Cardiac muscle cell (in vitro differentiated cells and primary cell): Measurements from ENCODE around the gene WDR35. TPM values are rescaled to one million over a fixed set of nuclear protein-coding genes. Genes with fewer than 3 reads are reported as not detected.

Experiments
- DNase-seq, 2 donors: peaks; one replicate each; pipeline versions ENCODE4 v3.0.0 to v3.0.0-alpha.2; 2010 to 2017; ENCODE audit warnings: low read depth in 1 of 2, low spot score in 1 of 2
- H3K27ac ChIP-seq: fragments of 200-600 bp; sonication (generic); 2 replicates; pipeline ENCODE4 v1.5.1; 2016
- H3K27me3 ChIP-seq: fragments of 200-600 bp; sonication (generic); 2 replicates; pipeline ENCODE4 v1.6.0; 2016; ENCODE audit warnings: control low read depth
- H3K36me3 ChIP-seq: fragments of 200-600 bp; sonication (generic); 2 replicates; pipeline ENCODE4 v1.5.1; 2016; ENCODE audit warnings: control low read depth
- H3K4me1 ChIP-seq: fragments of 200-600 bp; sonication (generic); 2 replicates; pipeline ENCODE4 v1.8.1; 2017; ENCODE audit warnings: low read depth, mild to moderate bottlenecking, mixed run types
- H3K4me3 ChIP-seq: fragments of 200-600 bp; sonication (generic); 2 replicates; pipeline ENCODE4 v1.5.1; 2016; ENCODE audit warnings: mild to moderate bottlenecking
- H3K9me3 ChIP-seq: fragments of 200-600 bp; sonication (generic); 2 replicates; pipeline ENCODE4 v1.5.1; 2017; ENCODE audit warnings: low read depth, mild to moderate bottlenecking, control low read depth
- polyA plus RNA-seq: library from polyadenylated mRNA; unstranded; fragments of >200 nt; fragmentation: Nextera tagmentation; extraction: Ambion mirVana; gene quantifications from 2 replicates; pipeline ENCODE4 v1.2.1, GENCODE V29; 2016
- total RNA-seq: library from RNA; depleted of rRNA; stranded (reverse); fragments of >200 nt; gene quantifications from 2 replicates; pipeline ENCODE4 v1.2.3, GENCODE V29; 2016
- TF ChIP-seq, protein P1 (sequence below): IDR thresholded peaks from 2 replicates; pipeline ENCODE4 v1.5.1; 2012; ENCODE audit warnings: low read depth, mild to moderate bottlenecking, low read length

Gene WDR35
- total and polyA plus RNA-seq, 2 experiments from 2014 or later: 4.8 to 10.1 TPM

DNA sequence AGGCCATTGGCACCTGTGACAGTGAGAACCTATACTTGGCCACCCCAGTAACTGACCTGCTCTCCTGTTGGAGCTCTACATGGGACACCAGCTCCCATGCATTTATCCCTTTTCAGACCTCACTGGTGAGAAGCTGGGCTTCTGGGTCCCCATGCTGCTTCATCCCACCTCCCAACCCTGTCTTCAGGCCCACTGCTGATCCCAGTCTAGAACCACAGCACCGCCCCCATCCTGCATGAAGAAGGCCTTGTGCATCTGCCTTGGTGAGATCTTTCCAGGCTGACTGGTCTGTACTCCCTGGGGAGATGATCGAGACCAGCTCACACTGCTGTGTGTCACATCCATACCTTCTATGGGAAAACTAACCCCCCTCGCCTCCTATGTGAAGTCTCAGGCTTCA is 110.8 kb downstream of the WDR35 start:
- H3K9me3 ChIP-seq: no peaks in the 10 kb centered on the region
- no peaks in the 10 kb centered on the region for H3K36me3 ChIP-seq
- no peak overlapping the region for H3K27ac ChIP-seq
- no peaks in the 10 kb centered on the region for H3K27me3 ChIP-seq
- TF ChIP-seq, protein P1, sequence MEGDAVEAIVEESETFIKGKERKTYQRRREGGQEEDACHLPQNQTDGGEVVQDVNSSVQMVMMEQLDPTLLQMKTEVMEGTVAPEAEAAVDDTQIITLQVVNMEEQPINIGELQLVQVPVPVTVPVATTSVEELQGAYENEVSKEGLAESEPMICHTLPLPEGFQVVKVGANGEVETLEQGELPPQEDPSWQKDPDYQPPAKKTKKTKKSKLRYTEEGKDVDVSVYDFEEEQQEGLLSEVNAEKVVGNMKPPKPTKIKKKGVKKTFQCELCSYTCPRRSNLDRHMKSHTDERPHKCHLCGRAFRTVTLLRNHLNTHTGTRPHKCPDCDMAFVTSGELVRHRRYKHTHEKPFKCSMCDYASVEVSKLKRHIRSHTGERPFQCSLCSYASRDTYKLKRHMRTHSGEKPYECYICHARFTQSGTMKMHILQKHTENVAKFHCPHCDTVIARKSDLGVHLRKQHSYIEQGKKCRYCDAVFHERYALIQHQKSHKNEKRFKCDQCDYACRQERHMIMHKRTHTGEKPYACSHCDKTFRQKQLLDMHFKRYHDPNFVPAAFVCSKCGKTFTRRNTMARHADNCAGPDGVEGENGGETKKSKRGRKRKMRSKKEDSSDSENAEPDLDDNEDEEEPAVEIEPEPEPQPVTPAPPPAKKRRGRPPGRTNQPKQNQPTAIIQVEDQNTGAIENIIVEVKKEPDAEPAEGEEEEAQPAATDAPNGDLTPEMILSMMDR: no peak
- no peaks in the 10 kb centered on the region for H3K4me1 ChIP-seq
- DNase-seq: no peak
- no peak overlapping the region for H3K4me3 ChIP-seq

DNA sequence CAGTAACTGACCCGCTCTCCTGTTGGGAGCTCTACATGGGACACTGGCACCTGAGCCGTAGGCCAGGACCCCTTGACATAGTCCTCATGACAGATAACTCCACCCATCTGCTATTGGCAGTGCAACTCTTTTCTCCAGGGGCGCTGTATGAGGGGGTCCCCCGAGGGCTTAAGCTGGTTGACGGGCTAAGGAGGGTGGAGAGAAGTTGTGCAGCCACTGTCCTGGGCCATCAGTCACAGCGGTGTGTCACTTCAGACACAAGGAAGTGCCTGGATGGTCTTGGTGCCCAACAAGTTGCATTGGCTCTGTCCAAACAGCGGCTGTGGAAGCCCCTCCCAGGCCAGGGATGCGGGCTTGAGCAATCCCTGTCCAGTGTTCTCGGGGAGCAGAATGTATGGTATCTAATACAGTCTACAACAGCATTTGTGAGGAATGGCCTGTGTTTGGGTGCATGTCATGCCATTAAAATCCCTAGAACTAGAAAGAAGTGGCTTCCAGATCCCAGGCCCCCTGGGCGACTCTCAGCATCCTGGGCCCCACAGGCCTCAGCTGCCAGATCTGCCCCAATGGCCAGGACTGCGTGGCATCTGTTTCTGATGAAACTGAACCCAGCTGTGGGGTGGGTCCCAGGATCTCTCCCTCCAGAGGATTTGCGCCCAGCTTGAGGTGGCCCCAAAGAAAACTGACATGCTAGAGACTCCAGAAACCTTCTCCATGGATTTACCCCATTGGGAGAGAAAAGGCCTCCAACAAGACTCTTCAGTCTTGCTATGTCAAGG is 111.4 kb downstream of the WDR35 start:
- TF ChIP-seq, protein P1: no peak
- Histone ChIP-seq H3K4me3 (no peak overlapping the region), H3K4me1 (no peaks in the 10 kb centered on the region), H3K9me3 (no peaks in the 10 kb centered on the region), H3K27me3 (no peaks in the 10 kb centered on the region), H3K36me3 (no peaks in the 10 kb centered on the region), H3K27ac (no peak overlapping the region)
- DNase-seq: no peak

DNA sequence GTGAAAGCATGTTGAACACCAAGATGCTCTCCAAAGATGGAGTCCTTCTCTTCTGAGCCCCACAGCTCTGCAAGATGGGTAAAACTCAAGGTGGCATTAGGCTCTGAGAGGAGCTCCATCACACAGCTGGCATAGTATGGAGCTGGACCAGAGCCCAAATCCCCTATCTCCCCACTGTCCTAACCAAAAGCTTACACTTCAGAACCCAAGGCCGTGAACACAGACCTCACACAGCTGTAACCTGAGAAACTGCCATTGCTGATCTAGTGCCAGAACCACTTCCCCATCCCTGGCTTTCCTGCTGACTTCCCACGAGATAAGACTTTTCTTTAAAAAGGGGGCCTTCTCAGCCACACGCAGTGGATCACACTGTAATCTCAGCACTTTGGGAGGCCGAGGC is 113.2 kb downstream of the WDR35 start:
- TF ChIP-seq, protein P1: no peak
- DNase-seq: no peak
- no peaks in the 10 kb centered on the region for H3K36me3 ChIP-seq
- no peaks in the 10 kb centered on the region for H3K27me3 ChIP-seq
- H3K27ac ChIP-seq: no peak overlapping the region
- no peaks in the 10 kb centered on the region for H3K4me1 ChIP-seq
- no peak overlapping the region for H3K4me3 ChIP-seq
- H3K9me3 ChIP-seq: no peaks in the 10 kb centered on the region

DNA sequence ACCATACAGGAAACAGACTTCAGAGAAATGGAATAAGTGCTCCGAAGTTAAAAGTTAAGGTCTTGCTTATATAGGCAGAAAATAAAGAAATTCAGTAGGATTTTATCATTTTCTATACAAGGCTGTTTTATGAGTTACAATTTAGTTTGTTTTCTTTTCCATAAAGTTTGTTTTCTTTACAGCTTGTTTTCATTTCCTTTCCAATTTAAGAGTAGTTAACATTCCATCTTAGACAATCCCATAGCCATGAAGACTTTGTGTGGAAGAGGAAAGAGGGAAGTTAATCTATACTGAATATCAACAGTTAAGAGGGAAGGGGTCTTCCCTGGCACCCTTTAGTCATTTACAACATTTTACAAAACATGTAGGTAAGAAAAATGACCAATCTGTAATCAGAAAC is 114.6 kb downstream of the WDR35 start:
- TF ChIP-seq, protein P1: no peak
- H3K27me3 ChIP-seq: peaks cover 3% of the 10 kb centered on the region
- H3K27ac ChIP-seq: no peak overlapping the region
- no peak for DNase-seq
- H3K4me3 ChIP-seq: no peak overlapping the region
- no peaks in the 10 kb centered on the region for H3K9me3 ChIP-seq
- H3K36me3 ChIP-seq: no peaks in the 10 kb centered on the region
- H3K4me1 ChIP-seq: no peaks in the 10 kb centered on the region

DNA sequence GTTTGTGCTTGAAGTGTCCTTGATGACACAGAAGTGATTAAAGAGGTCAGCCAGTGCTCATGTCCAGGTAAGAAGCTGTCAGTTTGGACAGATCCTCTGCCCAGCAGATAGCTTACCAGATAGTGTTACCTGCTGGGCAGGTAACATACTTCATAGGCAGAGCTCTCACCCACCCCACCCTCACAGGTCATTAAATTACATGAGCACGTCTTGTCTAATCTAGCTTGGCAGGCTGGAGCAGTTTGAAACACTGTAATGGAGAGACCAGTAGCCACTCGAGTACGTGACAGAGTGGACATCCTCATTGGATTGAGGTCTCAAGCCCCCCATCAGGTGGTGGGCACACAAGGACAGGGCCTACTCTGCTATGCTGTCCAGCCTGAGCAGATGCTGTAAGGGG is 115.2 kb downstream of the WDR35 start:
- Histone ChIP-seq H3K27ac (no peak overlapping the region), H3K27me3 (peaks cover 5% of the 10 kb centered on the region), H3K4me3 (no peak overlapping the region), H3K36me3 (no peaks in the 10 kb centered on the region), H3K9me3 (no peaks in the 10 kb centered on the region), H3K4me1 (no peaks in the 10 kb centered on the region)
- DNase-seq: no peak
- TF ChIP-seq, protein P1: no peak
